Endothelial cell of umbilical vein (primary cell): ENCODE data around the gene SCUBE3. TPM values are rescaled to one million over a fixed set of nuclear protein-coding genes. Genes with fewer than 3 reads are reported as not detected.

ENCODE experiments used
- BruUV-seq: library from RNA; stranded (reverse); fragments of 400-500 nt; replicated peaks from 2 replicates; lab custom pipeline; 2021; lab: Mats Ljungman, UMichigan
- CTCF ChIA-PET: fragments of 300-600, 350-600 bp; sonication (Branson Sonifier 250); formaldehyde crosslinking; loops from one replicate; lab custom pipeline; 2021; ENCODE audit warnings: antibody characterized with exemption, inconsistent platforms; lab: Charles Lee
- POLR2A ChIA-PET: fragments of 300-600, 350-600 bp; sonication (Branson Sonifier 250); formaldehyde crosslinking; loops from one replicate; lab custom pipeline; 2021; ENCODE audit warnings: antibody characterized with exemption, inconsistent platforms; lab: Charles Lee
- DNase-seq: peaks from one replicate; pipeline ENCODE4 v3.0.0-alpha.2; 2011; ENCODE audit warnings: low read depth, low spot score
- FAIRE-seq: peaks from 2 replicates; lab custom pipeline; 2011; peaks lifted over from hg19 to GRCh38; lab: Jason Lieb, UNC
- H2AFZ ChIP-seq: 2 replicates; pipeline ENCODE4 v1.6.0; 2012; ENCODE audit warnings: low read depth, low read length, control low read depth, inconsistent platforms
- H3K27ac ChIP-seq: 2 replicates; pipeline ENCODE4 v1.5.1; 2011; ENCODE audit warnings: low read depth, mild to moderate bottlenecking, control low read depth, low read length, moderate library complexity; ENCODE audit not compliant: insufficient read depth
- H3K27me3 ChIP-seq, 2 experiments: 2 replicates each; pipeline versions ENCODE4 v1.6.0 to v1.6.1; 2011; ENCODE audit warnings: low read length in 2 of 2, mixed read lengths in 1 of 2; ENCODE audit not compliant: control insufficient read depth in 2 of 2, insufficient read depth in 2 of 2
- H3K36me3 ChIP-seq, 2 experiments: 2 replicates in 1 of 2; 3 replicates in 1 of 2; pipeline ENCODE4 v1.5.1; 2011; ENCODE audit warnings: low read length in 2 of 2, mild to moderate bottlenecking in 1 of 2, moderate library complexity in 1 of 2; ENCODE audit not compliant: control insufficient read depth in 2 of 2, insufficient read depth in 2 of 2; ENCODE audit errors: extremely low read depth in 1 of 2
- H3K4me1 ChIP-seq: 3 replicates; pipeline ENCODE4 v1.5.1; 2011; ENCODE audit warnings: mild to moderate bottlenecking, low read length; ENCODE audit not compliant: control insufficient read depth, insufficient read depth; ENCODE audit errors: extremely low read depth
- H3K4me2 ChIP-seq: 2 replicates; pipeline ENCODE4 v1.6.1; 2011; ENCODE audit warnings: low read length, control low read depth, mixed read lengths; ENCODE audit not compliant: insufficient read depth
- H3K4me3 ChIP-seq, 3 experiments: fragments of 200-600 bp in 1 of 3; sonication (generic), shearing (Covaris generic) in 1 of 3; replicated peaks in 1 of 3; 2 replicates each; pipeline ENCODE4 v1.5.1; 2011 to 2016; ENCODE audit warnings: control low read depth in 3 of 3, low read length in 3 of 3, mild to moderate bottlenecking in 2 of 3, inconsistent platforms in 1 of 3, low read depth in 1 of 3, moderate library complexity in 1 of 3; ENCODE audit not compliant: insufficient read depth in 1 of 3
- H3K79me2 ChIP-seq: 2 replicates; pipeline ENCODE4 v1.6.0; 2012; ENCODE audit warnings: low read length, inconsistent platforms; ENCODE audit not compliant: control insufficient read depth, insufficient read depth
- H3K9ac ChIP-seq: replicated peaks from 2 replicates; pipeline ENCODE3; 2011; ENCODE audit warnings: low read length, control low read depth; ENCODE audit not compliant: insufficient read depth; ENCODE audit errors: extremely low read depth
- H3K9me1 ChIP-seq: replicated peaks from 3 replicates; pipeline ENCODE4 v1.6.0; 2011; ENCODE audit warnings: mild to moderate bottlenecking, low read length; ENCODE audit not compliant: control insufficient read depth, insufficient read depth; ENCODE audit errors: extremely low read depth
- H3K9me3 ChIP-seq: replicated peaks from 2 replicates; pipeline ENCODE4 v1.5.1; 2012; ENCODE audit warnings: low read length, inconsistent platforms; ENCODE audit not compliant: control insufficient read depth, insufficient read depth
- H4K20me1 ChIP-seq: replicated peaks from 2 replicates; pipeline ENCODE3; 2011; ENCODE audit warnings: mild to moderate bottlenecking, low read length; ENCODE audit not compliant: control insufficient read depth, insufficient read depth; ENCODE audit errors: extremely low read depth
- CTCF ChIP-seq, 2 donors: IDR thresholded peaks; 1 replicate in 1 of 2; 2 replicates in 1 of 2; pipeline ENCODE4 v1.5.1; 2011; ENCODE audit warnings: low read length in 2 of 2, mild to moderate bottlenecking in 2 of 2, moderate library complexity in 2 of 2, control low read depth in 1 of 2, inconsistent platforms in 1 of 2, low read depth in 1 of 2; ENCODE audit not compliant: insufficient read depth in 1 of 2; ENCODE audit errors: extremely low read depth in 1 of 2
- EZH2 ChIP-seq: IDR thresholded peaks from 2 replicates; pipeline ENCODE4 v1.6.1; 2012; ENCODE audit warnings: borderline replicate concordance, low read depth, mild to moderate bottlenecking, moderate library complexity, low read length, inconsistent platforms; ENCODE audit not compliant: severe bottlenecking
- FOS ChIP-seq: IDR thresholded peaks from 2 replicates; pipeline ENCODE4 v1.6.1; 2011; ENCODE audit warnings: mild to moderate bottlenecking, low read length, moderate library complexity, borderline replicate concordance; ENCODE audit not compliant: insufficient read depth
- GATA2 ChIP-seq: IDR thresholded peaks from 2 replicates; pipeline ENCODE4 v1.7.0; 2011; ENCODE audit warnings: low read depth, mild to moderate bottlenecking, moderate library complexity, mixed read lengths, low read length; ENCODE audit not compliant: insufficient read length, insufficient read depth
- JUN ChIP-seq: IDR thresholded peaks from 2 replicates; pipeline ENCODE4 v1.6.1; 2011; ENCODE audit warnings: borderline replicate concordance, low read depth; ENCODE audit not compliant: insufficient read length, insufficient read depth
- MYC ChIP-seq: IDR thresholded peaks from one replicate; pipeline ENCODE4 v1.6.1; 2011; ENCODE audit warnings: mild to moderate bottlenecking, low read depth, low read length
- POLR2A ChIP-seq: IDR thresholded peaks from 2 replicates; pipeline ENCODE4 v1.6.1; 2012; ENCODE audit warnings: low read depth, mild to moderate bottlenecking, control low read depth, low read length
- POLR2AphosphoS5 ChIP-seq: IDR thresholded peaks from 2 replicates; pipeline ENCODE4 v1.6.1; 2012; ENCODE audit warnings: low read depth, mild to moderate bottlenecking, control low read depth, low read length, moderate library complexity; ENCODE audit not compliant: insufficient read depth
- dilution Hi-C: fragments of 300-500 bp; cut with MboI; formaldehyde crosslinking; loops from one replicate; pipeline ENCODE4 v1.15.0; 2019; ENCODE audit warnings: low sequenced_read_pairs; ENCODE audit not compliant: extremely low pct_ligation_motif_present
- intact Hi-C: fragments of 100-400 bp; cut with micrococcal nuclease; formaldehyde crosslinking; loops from one replicate; pipeline ENCODE4 v1.10.0; 2022
- polyA plus RNA-seq, 4 experiments: library from polyadenylated mRNA; depleted of rRNA in 3 of 4; stranded (reverse) in 3 of 4; unstranded in 1 of 4; fragments of >200 nt; gene quantifications; 2 replicates each; pipeline versions ENCODE4 v1.2.1 to v1.2.3, GENCODE V29; 2011 to 2012; ENCODE audit warnings: missing spikeins in 1 of 4
- total RNA-seq: library from RNA; stranded (reverse); gene quantifications from 2 replicates; pipeline ENCODE4 v1.2.3, GENCODE V29; 2021
- TF ChIP-seq, protein P1 (sequence below): IDR thresholded peaks from 2 replicates; pipeline ENCODE4 v1.6.1; 2011; ENCODE audit not compliant: insufficient read depth, insufficient read length

SCUBE3 gene
- total and polyA plus RNA-seq, 2 donors (not counting 3 experiments of a cell fraction or from before 2014, with no cell fraction given), result 1.1 to 1.5 TPM

GRCh38 chr6:35265523-35265922, 51.8 kb downstream of the SCUBE3 start:
- no peak overlapping the region for H3K4me2 ChIP-seq
- H3K9ac ChIP-seq, result no peak overlapping the region
- H2AFZ ChIP-seq, result no peak overlapping the region
- POLR2A ChIA-PET, result interaction anchor here (0.7 kb wide), 1 partner anchor 843 kb away, joined by 5 read pairs; no protein-coding TSS in a partner anchor
- H3K9me1 ChIP-seq, result no peaks in the 10 kb centered on the region
- no peaks in the 10 kb centered on the region for H3K79me2 ChIP-seq
- peaks cover 3% of the 10 kb centered on the region for H3K4me1 ChIP-seq
- no peaks in the 10 kb centered on the region for H3K36me3 ChIP-seq
- no peak overlapping the region for H3K27ac ChIP-seq
- no TSS peak for BruUV-seq
- CTCF ChIA-PET, result no interaction called here
- intact Hi-C loops, result no loop called here
- DNase-seq (no peak), FAIRE-seq (no peak)
- dilution Hi-C loops, result no loop called here
- H3K27me3 ChIP-seq, result no peaks in the 10 kb centered on the region
- no peaks in the 10 kb centered on the region for H4K20me1 ChIP-seq
- H3K4me3 ChIP-seq, result no peak overlapping the region
- TF ChIP-seq GATA2 (no peak), POLR2A (no peak), EZH2 (no peak), POLR2AphosphoS5 (no peak), MYC (no peak), JUN (no peak), FOS (no peak), CTCF (IDR thresholded peaks at IDR 0.05; ENCODE audit: extremely low read depth in 1 of 2, insufficient read depth in 1 of 2, low read depth in 1 of 2, low read length in 2 of 2) (no peak)
- TF ChIP-seq, protein P1, sequence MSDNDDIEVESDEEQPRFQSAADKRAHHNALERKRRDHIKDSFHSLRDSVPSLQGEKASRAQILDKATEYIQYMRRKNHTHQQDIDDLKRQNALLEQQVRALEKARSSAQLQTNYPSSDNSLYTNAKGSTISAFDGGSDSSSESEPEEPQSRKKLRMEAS, result no peak
- no peaks in the 10 kb centered on the region for H3K9me3 ChIP-seq
